Neural progenitor cell (in vitro differentiated cells): ENCODE measurements around the gene CFAP45. TPM values are rescaled to one million over a fixed set of nuclear protein-coding genes. Genes with fewer than 3 reads are reported as not detected.

ENCODE experiments used
- DNase-seq: peaks from one replicate; pipeline ENCODE4 v3.0.0-alpha.2; 2016; ENCODE audit warnings: low spot score
- H2AFZ ChIP-seq: fragments of 200-600 bp; sonication (generic); replicated peaks from 2 replicates; pipeline ENCODE4 v1.6.1; 2016; ENCODE audit warnings: antibody characterized with exemption
- H3F3A ChIP-seq: fragments of 200-600 bp; sonication (generic); 2 replicates; pipeline ENCODE4 v1.6.1; 2016; ENCODE audit warnings: antibody characterized with exemption, low read depth
- H3K27ac ChIP-seq: fragments of 200-600 bp; sonication (generic); 2 replicates; pipeline ENCODE4 v1.5.1; 2016; ENCODE audit warnings: mild to moderate bottlenecking
- H3K27me3 ChIP-seq: fragments of 200-600 bp; sonication (generic); 2 replicates; pipeline ENCODE4 v1.6.1; 2016; ENCODE audit warnings: mild to moderate bottlenecking, moderate library complexity
- H3K36me3 ChIP-seq: fragments of 200-600 bp; sonication (generic); 2 replicates; pipeline ENCODE4 v1.5.1; 2016
- H3K4me1 ChIP-seq: fragments of 200-600 bp; sonication (generic); 2 replicates; pipeline ENCODE4 v1.6.1; 2016; ENCODE audit warnings: mixed run types
- H3K4me2 ChIP-seq: fragments of 200-600 bp; sonication (generic); 2 replicates; pipeline ENCODE4 v1.6.1; 2016
- H3K4me3 ChIP-seq: fragments of 200-600 bp; sonication (generic); 2 replicates; pipeline ENCODE4 v1.5.1; 2016
- H3K79me2 ChIP-seq: fragments of 200-600 bp; sonication (generic); 2 replicates; pipeline ENCODE4 v1.6.1; 2016; ENCODE audit warnings: low read depth
- H3K9ac ChIP-seq: fragments of 200-600 bp; sonication (generic); 2 replicates; pipeline ENCODE4 v1.6.1; 2016
- H3K9me3 ChIP-seq: fragments of 200-600 bp; sonication (generic); 2 replicates; pipeline ENCODE4 v1.5.1; 2016; ENCODE audit warnings: low read depth
- H4K20me1 ChIP-seq: fragments of 200-600 bp; sonication (generic); 2 replicates; pipeline ENCODE4 v1.6.1; 2016; ENCODE audit warnings: low read depth
- H3K27ac Mint-ChIP-seq: 3 replicates; pipeline ENCODE4 v1.8.0; 2021; ENCODE audit warnings: mixed read lengths
- H3K27me3 Mint-ChIP-seq: 2 replicates; pipeline ENCODE4 v1.8.0; 2022; ENCODE audit warnings: low read depth, mild to moderate bottlenecking, inconsistent platforms, moderate library complexity, mixed read lengths; ENCODE audit not compliant: insufficient read depth
- H3K36me3 Mint-ChIP-seq: 3 replicates; pipeline ENCODE4 v1.8.0; 2021; ENCODE audit warnings: mixed read lengths
- H3K4me1 Mint-ChIP-seq: 3 replicates; pipeline ENCODE4 v1.8.0; 2021; ENCODE audit warnings: mixed read lengths
- H3K4me3 Mint-ChIP-seq: 3 replicates; pipeline ENCODE4 v1.8.0; 2021; ENCODE audit warnings: mild to moderate bottlenecking, moderate library complexity, mixed read lengths
- H3K9me3 Mint-ChIP-seq: 3 replicates; pipeline ENCODE4 v1.8.0; 2020; ENCODE audit warnings: mixed read lengths
- CTCF ChIP-seq: fragments of 200-600 bp; sonication (generic); IDR thresholded peaks from 2 replicates; pipeline ENCODE4 v1.5.1; 2017; ENCODE audit warnings: antibody characterized with exemption, mild to moderate bottlenecking
- EZH2 ChIP-seq: fragments of 200-600 bp; sonication (generic); IDR thresholded peaks from 2 replicates; pipeline ENCODE4 v1.6.1; 2017; ENCODE audit warnings: antibody characterized with exemption, mild to moderate bottlenecking, moderate library complexity
- EZH2phosphoT487 ChIP-seq: fragments of 200-600 bp; sonication (generic); IDR thresholded peaks from 2 replicates; pipeline ENCODE4 v1.6.1; 2017; ENCODE audit warnings: antibody characterized with exemption
- total RNA-seq: library from RNA; depleted of rRNA; stranded (reverse); fragments of >200 nt; gene quantifications from 2 replicates; pipeline ENCODE4 v1.2.3, GENCODE V29; 2015; ENCODE audit warnings: low replicate concordance

The CFAP45 gene
- total RNA-seq, 1 donor from 2014 or later = not detected

DNA sequence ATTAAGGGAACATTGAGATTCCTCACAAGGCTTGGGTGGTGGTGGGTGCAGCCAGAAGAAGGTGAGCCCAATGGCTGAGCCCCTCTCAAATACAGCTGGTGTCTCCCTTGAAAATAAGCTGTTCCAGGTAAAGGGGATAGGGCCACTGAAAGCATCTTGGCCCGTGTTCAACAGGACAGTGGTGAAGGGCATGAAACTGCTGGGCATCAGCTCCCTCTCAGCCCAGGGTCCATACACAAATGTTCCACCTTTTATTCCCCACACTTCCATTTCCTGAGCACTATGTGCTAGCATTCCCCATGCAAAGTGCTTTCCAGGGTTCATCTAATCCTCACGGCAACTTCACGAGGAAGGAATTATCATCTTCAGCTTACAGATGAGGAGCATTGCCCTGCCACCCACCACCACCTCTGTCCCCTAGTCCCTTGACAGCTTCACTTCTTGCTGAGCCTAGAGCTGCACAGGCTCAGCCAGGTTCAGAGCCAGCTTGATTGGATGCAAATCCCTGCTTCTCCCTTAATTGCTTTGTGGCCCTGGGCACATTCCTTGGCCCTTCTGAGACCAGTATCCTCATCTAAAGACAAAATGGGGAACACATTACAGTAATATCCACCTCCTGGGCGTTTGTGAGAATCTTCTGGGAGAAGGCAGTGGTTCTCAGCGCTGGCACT is 15.7 kb upstream of the CFAP45 start:
- H3K27me3 ChIP-seq = no peaks in the 10 kb centered on the region
- H3K27ac ChIP-seq = peak overlapping the region; percentile 88
- no peak overlapping the region for H3K9ac ChIP-seq
- TF ChIP-seq CTCF (no peak), EZH2 (no peak), EZH2phosphoT487 (no peak)
- peaks cover 21% of the 10 kb centered on the region for H3F3A ChIP-seq
- H3K4me1 Mint-ChIP-seq = peaks cover 30% of the 10 kb centered on the region
- peaks cover 5% of the 10 kb centered on the region for H3K36me3 Mint-ChIP-seq
- H3K79me2 ChIP-seq = no peaks in the 10 kb centered on the region
- no peak overlapping the region for H3K4me3 Mint-ChIP-seq
- H3K36me3 ChIP-seq = no peaks in the 10 kb centered on the region
- H3K4me1 ChIP-seq = peaks cover 28% of the 10 kb centered on the region
- H3K27me3 Mint-ChIP-seq = peaks cover 15% of the 10 kb centered on the region
- H3K4me3 ChIP-seq = no peak overlapping the region
- no peaks in the 10 kb centered on the region for H4K20me1 ChIP-seq
- H2AFZ ChIP-seq = no peak overlapping the region
- no peaks in the 10 kb centered on the region for H3K9me3 ChIP-seq
- no peaks in the 10 kb centered on the region for H3K9me3 Mint-ChIP-seq
- H3K4me2 ChIP-seq = peak overlapping the region; percentile 69
- H3K27ac Mint-ChIP-seq = no peak overlapping the region
- DNase-seq = no peak

- Histone ChIP-seq H3K9ac (no peak overlapping the region), H3K4me1 (peaks cover 28% of the 10 kb centered on the region), H3K36me3 (no peaks in the 10 kb centered on the region), H3K27me3 (no peaks in the 10 kb centered on the region), H3F3A (peaks cover 21% of the 10 kb centered on the region), H3K79me2 (no peaks in the 10 kb centered on the region), H3K9me3 (no peaks in the 10 kb centered on the region), H2AFZ (no peak overlapping the region), H3K4me3 (no peak overlapping the region), H3K27ac (no peak overlapping the region), H4K20me1 (no peaks in the 10 kb centered on the region), H3K4me2 (no peak overlapping the region)
- Mint-ChIP-seq H3K9me3 (no peaks in the 10 kb centered on the region), H3K27ac (no peak overlapping the region), H3K4me3 (no peak overlapping the region), H3K27me3 (peaks cover 16% of the 10 kb centered on the region), H3K36me3 (peaks cover 5% of the 10 kb centered on the region), H3K4me1 (peaks cover 40% of the 10 kb centered on the region)
- no peak for TF ChIP-seq EZH2phosphoT487
- TF ChIP-seq EZH2 = no peak
- TF ChIP-seq CTCF = no peak
- no peak for DNase-seq
Measured at GRCh38 chr1:159914252-159915018, 14.5 kb upstream of the CFAP45 start.

GRCh38 chr1:159913451-159914192 is 13.7 kb upstream of the CFAP45 start:
- Histone ChIP-seq H3K9ac (no peak overlapping the region), H3K79me2 (no peaks in the 10 kb centered on the region), H3F3A (peaks cover 21% of the 10 kb centered on the region), H3K9me3 (no peaks in the 10 kb centered on the region), H4K20me1 (no peaks in the 10 kb centered on the region), H3K27ac (no peak overlapping the region), H3K4me1 (peaks cover 28% of the 10 kb centered on the region), H3K4me3 (no peak overlapping the region), H3K36me3 (no peaks in the 10 kb centered on the region), H3K27me3 (no peaks in the 10 kb centered on the region), H3K4me2 (no peak overlapping the region), H2AFZ (no peak overlapping the region)
- no peak overlapping the region for H3K4me3 Mint-ChIP-seq
- DNase-seq = no peak
- no peak for TF ChIP-seq CTCF
- TF ChIP-seq EZH2 = no peak
- no peak for TF ChIP-seq EZH2phosphoT487
- peaks cover 40% of the 10 kb centered on the region for H3K4me1 Mint-ChIP-seq
- H3K27ac Mint-ChIP-seq = no peak overlapping the region
- peaks cover 5% of the 10 kb centered on the region for H3K36me3 Mint-ChIP-seq
- H3K27me3 Mint-ChIP-seq = peaks cover 16% of the 10 kb centered on the region
- H3K9me3 Mint-ChIP-seq = no peaks in the 10 kb centered on the region
